Raji (cell line): ENCODE measurements around the gene UBE2Z.

ENCODE experiments used
- POLR2A ChIP-seq: IDR thresholded peaks from 2 replicates; pipeline ENCODE4 v1.6.1; 2011; ENCODE audit warnings: low read depth, low read length, control low read depth; ENCODE audit not compliant: insufficient read depth

Gene UBE2Z

GRCh38 chr17:48892940-48893645 lies 15.1 kb upstream of the UBE2Z start:
- TF ChIP-seq POLR2A = no peak

- TF ChIP-seq POLR2A = no peak
Observed at GRCh38 chr17:48893646-48894508, 14.3 kb upstream of the UBE2Z start.

GRCh38 chr17:48894886-48895285 lies 13.3 kb upstream of the UBE2Z start:
- TF ChIP-seq POLR2A = no peak

- no peak for TF ChIP-seq POLR2A
Observed at GRCh38 chr17:48901241-48901640, 7.0 kb upstream of the UBE2Z start.

GRCh38 chr17:48903401-48903800 lies 4.8 kb upstream of the UBE2Z start:
- no peak for TF ChIP-seq POLR2A

GRCh38 chr17:48904428-48904827 lies 3.8 kb upstream of the UBE2Z start:
- TF ChIP-seq POLR2A = no peak

- no peak for TF ChIP-seq POLR2A
Observed at GRCh38 chr17:48905987-48906515, 2.2 kb upstream of the UBE2Z start.

GRCh38 chr17:48907713-48908046 lies 527 bp upstream of the UBE2Z start:
- no peak for TF ChIP-seq POLR2A

GRCh38 chr17:48908853-48909394 lies 717 bp downstream of the UBE2Z start:
- no peak for TF ChIP-seq POLR2A

- no peak for TF ChIP-seq POLR2A
Observed at GRCh38 chr17:48909783-48910182, 1.6 kb downstream of the UBE2Z start.

- no peak for TF ChIP-seq POLR2A
Observed at GRCh38 chr17:48910370-48910769, 2.2 kb downstream of the UBE2Z start.

GRCh38 chr17:48912476-48912875 lies 4.3 kb downstream of the UBE2Z start:
- no peak for TF ChIP-seq POLR2A

GRCh38 chr17:48915459-48916282 lies 7.5 kb downstream of the UBE2Z start:
- no peak for TF ChIP-seq POLR2A

GRCh38 chr17:48925251-48925990 lies 17.2 kb downstream of the UBE2Z start:
- no peak for TF ChIP-seq POLR2A

GRCh38 chr17:48925991-48926342 lies 17.8 kb downstream of the UBE2Z start:
- no peak for TF ChIP-seq POLR2A
